CD8-positive, alpha-beta memory T cell (primary cell): ENCODE results near the gene SDC3. TPM values are rescaled to one million over a fixed set of nuclear protein-coding genes. Genes with fewer than 3 reads are reported as not detected.

Source experiments
- CTCF ChIA-PET: fragments of 350-600 bp; sonication (Branson Sonifier 250); formaldehyde crosslinking; loops from one replicate; lab custom pipeline; 2021; ENCODE audit warnings: antibody characterized with exemption; lab: Charles Lee
- POLR2A ChIA-PET: fragments of 350-600 bp; sonication (Branson Sonifier 250); formaldehyde crosslinking; loops from one replicate; lab custom pipeline; 2021; ENCODE audit warnings: antibody characterized with exemption; lab: Charles Lee
- DNase-seq, 5 donors: peaks; one replicate each; pipeline versions ENCODE4 v3.0.0 to v3.0.0-alpha.2; 2020 to 2022; ENCODE audit warnings: mixed read lengths in 1 of 5
- H3K27ac ChIP-seq: one replicate; pipeline ENCODE4 v1.7.0; 2013; ENCODE audit warnings: low read depth, mild to moderate bottlenecking, low read length, moderate library complexity
- H3K27me3 ChIP-seq: 2 replicates; pipeline ENCODE4 v1.7.0; 2013; ENCODE audit warnings: low read length, mild to moderate bottlenecking; ENCODE audit not compliant: insufficient read depth, poor library complexity, severe bottlenecking
- H3K36me3 ChIP-seq: 2 replicates; pipeline ENCODE4 v1.7.0; 2013; ENCODE audit warnings: mild to moderate bottlenecking, low read length, moderate library complexity; ENCODE audit not compliant: insufficient read depth
- H3K4me1 ChIP-seq: 2 replicates; pipeline ENCODE4 v1.7.0; 2013; ENCODE audit warnings: mild to moderate bottlenecking, low read length, moderate library complexity; ENCODE audit not compliant: insufficient read depth
- H3K4me3 ChIP-seq: 2 replicates; pipeline ENCODE4 v1.7.0; 2013; ENCODE audit warnings: mild to moderate bottlenecking, low read length
- H3K9me3 ChIP-seq: 2 replicates; pipeline ENCODE4 v1.7.0; 2013; ENCODE audit warnings: mild to moderate bottlenecking, low read length
- H3K27ac Mint-ChIP-seq, 8 donors: one replicate each; pipeline ENCODE4 v1.8.0; 2020 to 2021; ENCODE audit warnings: mixed read lengths in 8 of 8, mild to moderate bottlenecking in 6 of 8, inconsistent platforms in 3 of 8, moderate library complexity in 3 of 8
- H3K27me3 Mint-ChIP-seq, 2 donors: one replicate each; pipeline ENCODE4 v1.8.0; 2020 to 2021; ENCODE audit warnings: mixed read lengths in 2 of 2, mild to moderate bottlenecking in 1 of 2, moderate library complexity in 1 of 2
- H3K36me3 Mint-ChIP-seq, 3 donors: one replicate each; pipeline ENCODE4 v1.8.0; 2020 to 2021; ENCODE audit warnings: mixed read lengths in 3 of 3, inconsistent platforms in 1 of 3, mild to moderate bottlenecking in 1 of 3
- H3K4me1 Mint-ChIP-seq, 3 donors: one replicate each; pipeline ENCODE4 v1.8.0; 2020 to 2021; ENCODE audit warnings: mixed read lengths in 3 of 3, inconsistent platforms in 1 of 3, mild to moderate bottlenecking in 1 of 3
- H3K4me3 Mint-ChIP-seq, 7 donors: one replicate each; pipeline ENCODE4 v1.8.0; 2020 to 2021; ENCODE audit warnings: mixed read lengths in 7 of 7, mild to moderate bottlenecking in 6 of 7, moderate library complexity in 4 of 7, inconsistent platforms in 2 of 7
- H3K9me3 Mint-ChIP-seq, 5 donors: one replicate each; pipeline ENCODE4 v1.8.0; 2020 to 2022; ENCODE audit warnings: mixed read lengths in 5 of 5, mild to moderate bottlenecking in 3 of 5, moderate library complexity in 2 of 5, inconsistent platforms in 1 of 5
- polyA plus RNA-seq: library from polyadenylated mRNA; unstranded; fragments of 300-500 nt; fragmentation: Illumina TruSeq; gene quantifications from one replicate; pipeline ENCODE4 v1.2.3, GENCODE V29; 2021
- total RNA-seq, 2 experiments: library from RNA; stranded (reverse); gene quantifications; one replicate each; pipeline ENCODE4 v1.2.3, GENCODE V29; 2021

SDC3 gene
- total and polyA plus RNA-seq, 3 experiments from 2014 or later, result 0.44 TPM; not detected in 1

DNA sequence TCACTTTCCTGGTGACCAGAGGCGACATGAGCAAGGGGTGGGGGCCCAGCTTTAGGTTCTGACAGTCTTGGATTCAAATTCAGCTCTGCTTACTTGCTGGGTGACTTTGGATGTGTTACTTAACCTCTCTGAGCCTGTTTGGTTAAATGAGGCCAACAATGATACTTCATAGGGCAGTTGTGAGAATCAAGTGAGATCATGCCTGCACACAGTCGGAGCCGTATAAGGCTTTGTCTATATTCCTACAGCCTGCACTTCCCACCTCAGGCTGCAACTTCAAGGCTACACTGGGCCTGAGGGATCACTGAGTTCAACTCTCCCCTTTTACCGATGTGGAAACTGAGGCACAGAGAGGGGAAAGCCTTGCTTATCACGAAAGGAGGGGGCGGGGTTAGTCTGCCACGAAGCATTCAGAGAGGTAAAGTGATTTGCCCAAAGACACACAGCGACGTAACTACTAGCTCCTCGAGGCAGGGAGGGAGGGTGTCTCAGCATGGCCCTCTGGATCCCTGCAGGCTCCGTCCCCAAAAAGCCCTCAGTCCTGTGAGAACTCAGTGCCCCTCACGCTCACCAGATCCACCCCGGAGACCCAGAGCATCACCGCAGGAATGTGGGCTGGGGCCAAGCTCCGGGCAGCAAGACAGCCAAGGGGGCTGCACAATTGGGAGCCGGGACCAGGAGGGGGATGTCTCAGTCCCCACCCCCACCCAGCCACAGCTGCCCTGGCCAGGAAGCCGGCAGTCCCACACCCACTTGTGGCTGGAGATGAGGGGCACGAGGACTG lies 25.0 kb downstream of the SDC3 start:
- Histone ChIP-seq H3K27ac (no peak overlapping the region), H3K4me3 (no peak overlapping the region), H3K27me3 (no peaks in the 10 kb centered on the region), H3K9me3 (no peaks in the 10 kb centered on the region), H3K4me1 (no peaks in the 10 kb centered on the region), H3K36me3 (no peaks in the 10 kb centered on the region)
- Mint-ChIP-seq H3K4me1 (peaks cover 0 to 2% (median 0%) of the 10 kb centered on the region in 3 donors), H3K4me3 (no peak overlapping the region), H3K27me3 (peaks cover 23 to 55% of the 10 kb centered on the region in 2 donors), H3K27ac (no peak overlapping the region), H3K36me3 (no peaks in the 10 kb centered on the region), H3K9me3 (no peaks in the 10 kb centered on the region)
- POLR2A ChIA-PET, result no interaction called here
- no peak for DNase-seq
- CTCF ChIA-PET, result no interaction called here

DNA sequence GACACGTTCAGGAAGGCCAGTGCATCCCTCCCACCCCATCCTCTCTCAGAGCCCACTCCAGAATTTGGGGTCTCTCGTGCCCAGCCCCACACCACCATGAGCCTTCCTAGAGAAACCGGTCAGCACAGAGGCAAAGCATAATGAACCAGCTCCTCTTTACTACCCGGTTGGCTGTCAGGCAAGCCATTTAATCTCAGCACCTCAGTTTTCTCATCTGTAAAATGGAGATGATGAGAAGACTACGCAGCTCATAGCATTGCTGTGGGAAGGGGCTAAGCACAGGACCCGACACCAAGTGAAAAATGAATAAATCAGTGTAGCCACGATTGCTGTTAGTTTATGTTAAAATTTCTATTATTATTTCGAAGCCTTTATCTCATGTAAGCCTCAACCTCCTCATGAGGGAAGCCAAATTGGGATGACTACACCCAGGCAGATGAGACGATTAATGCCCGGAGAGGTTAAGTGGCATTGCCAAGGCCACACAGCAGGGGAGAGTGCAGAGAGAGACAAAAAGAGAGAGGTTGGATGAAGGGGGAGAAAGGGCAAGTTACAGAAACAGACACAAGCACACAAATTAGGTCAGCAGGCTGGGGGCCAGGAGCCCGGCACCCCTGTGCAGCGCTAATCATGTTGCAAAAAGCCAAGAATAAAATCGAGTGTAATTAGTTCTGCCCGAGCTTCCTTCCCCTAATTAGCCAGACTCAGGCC lies 25.7 kb downstream of the SDC3 start:
- H3K4me3 ChIP-seq, result no peak overlapping the region
- no peak overlapping the region for H3K27ac ChIP-seq
- POLR2A ChIA-PET, result no interaction called here
- CTCF ChIA-PET, result no interaction called here
- Mint-ChIP-seq H3K9me3 (no peaks in the 10 kb centered on the region), H3K4me3 (no peak overlapping the region), H3K27me3 (peaks cover 25 to 60% of the 10 kb centered on the region in 2 donors), H3K36me3 (no peaks in the 10 kb centered on the region), H3K4me1 (peaks cover 0 to 2% (median 0%) of the 10 kb centered on the region in 3 donors), H3K27ac (no peak overlapping the region)
- H3K27me3 ChIP-seq, result no peaks in the 10 kb centered on the region
- DNase-seq, result no peak
- H3K36me3 ChIP-seq, result no peaks in the 10 kb centered on the region
- no peaks in the 10 kb centered on the region for H3K9me3 ChIP-seq
- no peaks in the 10 kb centered on the region for H3K4me1 ChIP-seq

DNA sequence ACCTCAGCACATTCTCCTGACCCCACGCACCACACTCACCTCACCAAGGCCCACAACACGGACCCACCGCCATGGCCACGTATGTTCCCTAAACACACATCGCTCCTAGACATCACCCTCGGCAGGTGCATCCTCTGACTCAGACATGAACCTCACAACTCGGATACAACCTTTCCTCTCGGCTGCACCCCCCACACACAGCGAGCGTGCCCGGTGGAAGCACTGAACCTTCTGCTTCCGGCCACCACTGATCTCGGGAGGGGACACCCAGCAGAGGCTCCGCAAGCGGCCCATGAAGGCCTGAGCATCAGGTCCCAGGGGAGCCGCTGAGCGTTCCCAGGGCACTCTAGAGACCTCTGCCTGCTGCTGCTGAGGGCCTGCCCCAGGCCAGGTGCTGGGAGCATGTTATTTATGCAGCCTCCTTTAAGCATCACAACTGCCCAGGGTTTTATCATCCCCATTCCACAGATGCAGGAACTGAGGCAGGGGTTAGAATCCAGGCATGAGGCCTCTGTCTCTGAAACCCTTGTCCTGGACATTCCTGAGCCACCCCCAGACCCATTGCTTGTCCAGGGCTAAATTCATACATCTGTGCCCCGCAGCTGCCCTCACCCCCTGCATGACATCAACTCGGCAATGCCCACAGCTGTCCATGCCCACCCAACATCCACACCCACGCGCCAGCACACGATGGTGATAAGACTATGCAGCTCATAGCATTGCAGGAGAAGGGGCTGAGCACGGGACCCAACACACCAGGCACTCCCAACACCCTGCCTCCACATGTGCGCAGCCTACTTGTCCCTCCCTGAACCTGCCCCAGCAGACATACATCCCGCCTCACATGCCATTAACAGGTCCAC lies 27.0 kb downstream of the SDC3 start:
- Mint-ChIP-seq H3K27ac (peak overlapping the region in 1 of 8 donors; percentile 43), H3K27me3 (peaks cover 26 to 71% of the 10 kb centered on the region in 2 donors), H3K9me3 (no peaks in the 10 kb centered on the region), H3K36me3 (no peaks in the 10 kb centered on the region), H3K4me1 (peaks cover 0 to 2% (median 0%) of the 10 kb centered on the region in 3 donors), H3K4me3 (no peak overlapping the region)
- POLR2A ChIA-PET, result no interaction called here
- H3K4me1 ChIP-seq, result no peaks in the 10 kb centered on the region
- H3K27me3 ChIP-seq, result no peaks in the 10 kb centered on the region
- H3K27ac ChIP-seq, result no peak overlapping the region
- H3K9me3 ChIP-seq, result no peaks in the 10 kb centered on the region
- DNase-seq, result no peak
- H3K36me3 ChIP-seq, result no peaks in the 10 kb centered on the region
- H3K4me3 ChIP-seq, result no peak overlapping the region
- CTCF ChIA-PET, result no interaction called here

DNA sequence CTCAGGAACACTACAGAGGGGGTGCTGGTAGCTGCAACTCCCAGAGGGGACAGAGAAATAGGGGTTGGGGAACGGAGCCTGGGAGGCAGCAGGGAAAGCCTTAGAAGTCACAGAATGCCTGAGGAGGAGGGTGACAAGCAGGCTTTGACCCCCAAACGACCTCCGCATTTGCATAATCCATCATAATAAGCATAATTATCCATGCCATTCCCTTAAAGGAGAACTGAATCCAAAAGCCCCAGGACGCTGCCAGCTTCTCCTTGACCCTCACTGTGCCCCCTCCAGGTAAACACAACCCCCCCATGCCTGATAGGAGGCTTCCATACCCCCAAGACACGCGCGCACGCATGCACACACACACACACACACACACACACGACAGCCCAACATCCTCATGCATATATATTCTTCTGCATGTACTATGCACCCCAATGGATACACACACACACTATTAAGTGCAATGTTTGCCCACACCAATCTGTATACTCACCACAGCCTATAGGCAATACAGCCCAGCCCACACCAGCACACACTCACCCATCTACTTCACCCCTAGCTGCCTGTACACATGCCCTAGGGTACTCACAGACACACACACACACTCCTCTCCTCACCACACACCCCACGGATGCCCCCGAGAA lies 27.8 kb downstream of the SDC3 start:
- no peaks in the 10 kb centered on the region for H3K9me3 ChIP-seq
- H3K36me3 ChIP-seq, result no peaks in the 10 kb centered on the region
- no peaks in the 10 kb centered on the region for H3K36me3 Mint-ChIP-seq
- no peak for DNase-seq
- H3K4me1 ChIP-seq, result no peaks in the 10 kb centered on the region
- POLR2A ChIA-PET, result no interaction called here
- no peaks in the 10 kb centered on the region for H3K9me3 Mint-ChIP-seq
- peak overlapping the region in 1 of 8 donors; percentile 43 for H3K27ac Mint-ChIP-seq
- no peaks in the 10 kb centered on the region for H3K27me3 ChIP-seq
- no peak overlapping the region for H3K4me3 Mint-ChIP-seq
- no peak overlapping the region for H3K27ac ChIP-seq
- peaks cover 28 to 72% of the 10 kb centered on the region in 2 donors for H3K27me3 Mint-ChIP-seq
- peaks cover 0 to 2% (median 0%) of the 10 kb centered on the region in 3 donors for H3K4me1 Mint-ChIP-seq
- CTCF ChIA-PET, result no interaction called here
- H3K4me3 ChIP-seq, result no peak overlapping the region

DNA sequence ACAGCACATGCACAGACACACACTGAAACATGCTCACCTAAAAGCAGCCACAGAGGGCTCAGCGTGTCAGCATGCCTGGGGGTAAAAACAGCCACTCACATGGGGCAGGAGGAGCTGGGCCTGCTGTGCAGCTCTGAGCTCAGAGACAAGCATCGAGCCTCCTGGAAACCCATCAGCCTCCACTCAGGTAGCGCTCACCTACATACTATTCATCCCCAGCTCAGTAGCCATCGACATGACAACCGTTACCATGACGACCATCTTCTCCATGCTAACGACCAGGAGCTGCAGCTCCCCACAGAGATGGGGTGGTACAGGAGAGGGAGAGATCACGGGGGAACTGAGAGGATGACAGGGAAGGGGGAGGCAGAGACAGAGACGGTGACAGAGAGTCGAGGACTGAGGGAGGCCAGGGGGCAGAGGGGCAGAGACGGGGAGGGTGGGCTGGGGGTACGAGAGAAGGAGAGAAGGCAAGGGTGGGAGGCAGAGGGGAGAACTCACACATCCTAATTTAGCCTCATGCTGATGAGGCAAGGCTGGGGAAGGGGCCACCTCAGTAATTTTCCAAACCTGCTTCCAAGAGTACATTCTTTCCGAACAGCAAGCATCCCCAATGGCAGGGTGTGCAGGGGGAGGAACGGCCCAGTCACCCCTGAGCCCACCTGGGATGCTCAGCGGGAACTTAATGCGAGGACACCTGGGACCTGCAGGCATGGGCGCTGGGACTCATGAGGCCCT lies 28.4 kb downstream of the SDC3 start:
- Mint-ChIP-seq H3K9me3 (no peaks in the 10 kb centered on the region), H3K27me3 (peaks cover 27 to 76% of the 10 kb centered on the region in 2 donors), H3K36me3 (no peaks in the 10 kb centered on the region), H3K4me1 (peaks cover 0 to 2% (median 0%) of the 10 kb centered on the region in 3 donors), H3K4me3 (no peak overlapping the region), H3K27ac (no peak overlapping the region)
- no peaks in the 10 kb centered on the region for H3K36me3 ChIP-seq
- no peaks in the 10 kb centered on the region for H3K4me1 ChIP-seq
- H3K9me3 ChIP-seq, result no peaks in the 10 kb centered on the region
- no peak overlapping the region for H3K4me3 ChIP-seq
- no peak for DNase-seq
- no peak overlapping the region for H3K27ac ChIP-seq
- ChIA-PET POLR2A (no interaction called here), CTCF (no interaction called here)
- no peaks in the 10 kb centered on the region for H3K27me3 ChIP-seq

DNA sequence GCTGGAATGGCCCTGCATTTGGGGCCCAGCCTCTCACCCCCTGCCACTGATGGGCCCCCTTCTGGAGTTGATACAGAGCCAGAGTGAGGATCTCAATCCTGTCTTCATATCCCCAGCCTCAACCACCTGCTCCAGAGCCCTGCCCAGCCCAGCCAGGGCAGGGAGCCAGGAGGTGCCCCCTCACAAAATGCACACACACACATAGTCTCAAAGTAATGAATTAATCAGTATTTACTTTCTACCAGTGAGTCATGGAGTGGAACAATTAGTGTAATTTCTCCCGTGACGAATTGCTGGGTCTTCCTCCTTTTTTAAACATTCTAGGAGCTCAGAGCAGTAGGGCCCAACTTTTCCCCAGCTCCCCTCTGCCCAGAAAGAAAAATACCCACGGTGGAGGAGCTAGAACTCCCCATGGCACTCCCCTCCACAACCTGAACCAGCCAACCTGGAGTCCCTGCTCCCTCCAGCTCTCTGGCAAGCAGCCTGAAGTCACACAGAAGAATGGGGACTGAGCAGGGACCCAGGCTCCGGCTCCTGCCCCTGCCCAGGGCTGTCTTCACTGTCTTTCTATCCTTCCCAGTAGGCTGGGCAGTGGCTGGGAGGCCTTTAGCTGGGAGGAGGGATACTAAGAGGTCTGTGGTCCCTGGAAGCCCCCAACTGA lies 29.3 kb downstream of the SDC3 start:
- no peak overlapping the region for H3K4me3 Mint-ChIP-seq
- peaks cover 25 to 68% of the 10 kb centered on the region in 2 donors for H3K27me3 Mint-ChIP-seq
- Histone ChIP-seq H3K4me1 (no peaks in the 10 kb centered on the region), H3K9me3 (no peaks in the 10 kb centered on the region), H3K36me3 (no peaks in the 10 kb centered on the region), H3K4me3 (no peak overlapping the region), H3K27me3 (no peaks in the 10 kb centered on the region), H3K27ac (no peak overlapping the region)
- DNase-seq, result no peak
- H3K27ac Mint-ChIP-seq, result no peak overlapping the region
- CTCF ChIA-PET, result no interaction called here
- H3K4me1 Mint-ChIP-seq, result peaks cover 0 to 2% (median 0%) of the 10 kb centered on the region in 3 donors
- POLR2A ChIA-PET, result no interaction called here
- H3K36me3 Mint-ChIP-seq, result no peaks in the 10 kb centered on the region
- H3K9me3 Mint-ChIP-seq, result no peaks in the 10 kb centered on the region

DNA sequence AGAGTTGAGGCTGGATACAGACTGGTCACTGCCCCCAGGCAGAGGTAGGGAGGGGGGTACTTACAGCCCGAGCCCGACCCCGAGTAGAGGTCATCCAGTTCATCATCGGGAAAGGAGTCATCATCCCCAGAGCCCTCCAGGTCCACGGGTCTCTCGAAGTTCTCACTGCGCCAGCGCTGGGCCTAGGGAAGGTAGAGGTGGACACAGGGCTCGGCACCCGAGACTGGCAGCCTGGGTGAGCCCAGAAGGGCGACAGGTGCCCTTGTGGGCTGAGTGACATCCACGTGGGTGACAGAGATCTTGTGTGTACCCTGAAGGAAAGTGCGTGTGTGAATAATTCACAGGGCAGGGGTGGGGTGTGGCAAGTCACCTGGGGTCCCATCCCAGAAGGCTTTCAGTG lies 30.0 kb downstream of the SDC3 start:
- Histone ChIP-seq H3K36me3 (no peaks in the 10 kb centered on the region), H3K9me3 (no peaks in the 10 kb centered on the region), H3K4me1 (no peaks in the 10 kb centered on the region), H3K27ac (no peak overlapping the region), H3K27me3 (no peaks in the 10 kb centered on the region), H3K4me3 (no peak overlapping the region)
- Mint-ChIP-seq H3K9me3 (no peaks in the 10 kb centered on the region), H3K27me3 (peaks cover 23 to 71% of the 10 kb centered on the region in 2 donors), H3K4me3 (no peak overlapping the region), H3K27ac (no peak overlapping the region), H3K36me3 (no peaks in the 10 kb centered on the region), H3K4me1 (peaks cover 0 to 2% (median 0%) of the 10 kb centered on the region in 3 donors)
- DNase-seq, result no peak
- POLR2A ChIA-PET, result no interaction called here
- CTCF ChIA-PET, result no interaction called here
